Activated naive CD8-positive, alpha-beta T cell (primary cell): ENCODE results near the gene TSTD2.

Experiments
- H3K27ac Mint-ChIP-seq: one replicate; pipeline ENCODE4 v1.8.0; 2021; ENCODE audit warnings: mixed read lengths
- H3K27me3 Mint-ChIP-seq: one replicate; pipeline ENCODE4 v1.8.0; 2021; ENCODE audit warnings: mixed read lengths
- H3K36me3 Mint-ChIP-seq: one replicate; pipeline ENCODE4 v1.8.0; 2021; ENCODE audit warnings: mixed read lengths
- H3K4me1 Mint-ChIP-seq: one replicate; pipeline ENCODE4 v1.8.0; 2021; ENCODE audit warnings: low read depth, mixed read lengths
- H3K4me3 Mint-ChIP-seq: one replicate; pipeline ENCODE4 v1.8.0; 2021; ENCODE audit warnings: mild to moderate bottlenecking, mixed read lengths
- H3K9me3 Mint-ChIP-seq: one replicate; pipeline ENCODE4 v1.8.0; 2021; ENCODE audit warnings: low read depth, mixed read lengths

TSTD2 gene

GRCh38 chr9:97632985-97633858 is at the start of gene TSTD2, which contains the start of gene NCBP1:
Gene TSTD2, minus strand, starts transcription at chr9:97633368. Its CDS starts 5,806 bp downstream, at chr9:97627562.
Gene NCBP1, plus strand, starts transcription at chr9:97633821. Its CDS starts 61 bp downstream, at chr9:97633882.
- Mint-ChIP-seq H3K4me1 (peaks cover 52% of the 10 kb centered on the region), H3K4me3 (peak within 1 kb of the TSS; percentile 98), H3K27me3 (no peaks in the 10 kb centered on the region), H3K9me3 (no peaks in the 10 kb centered on the region), H3K27ac (peak within 1 kb of the TSS; percentile 100), H3K36me3 (peaks cover 3% of the 10 kb centered on the region)

GRCh38 chr9:97682242-97682641 is 49.1 kb upstream of the TSTD2 start:
- H3K4me3 Mint-ChIP-seq, result no peak overlapping the region
- H3K27ac Mint-ChIP-seq, result peak overlapping the region; percentile 66
- H3K36me3 Mint-ChIP-seq, result peaks cover 8% of the 10 kb centered on the region
- peaks cover 8% of the 10 kb centered on the region for H3K4me1 Mint-ChIP-seq
- H3K9me3 Mint-ChIP-seq, result no peaks in the 10 kb centered on the region
- no peaks in the 10 kb centered on the region for H3K27me3 Mint-ChIP-seq

- H3K4me1 Mint-ChIP-seq, result peaks cover 9% of the 10 kb centered on the region
- H3K4me3 Mint-ChIP-seq, result no peak overlapping the region
- no peaks in the 10 kb centered on the region for H3K27me3 Mint-ChIP-seq
- H3K36me3 Mint-ChIP-seq, result peaks cover 4% of the 10 kb centered on the region
- no peaks in the 10 kb centered on the region for H3K9me3 Mint-ChIP-seq
- H3K27ac Mint-ChIP-seq, result peak overlapping the region; percentile 55
Observed at GRCh38 chr9:97675655-97676054, 42.5 kb upstream of the TSTD2 start.

- no peaks in the 10 kb centered on the region for H3K9me3 Mint-ChIP-seq
- H3K36me3 Mint-ChIP-seq, result peaks cover 4% of the 10 kb centered on the region
- no peaks in the 10 kb centered on the region for H3K27me3 Mint-ChIP-seq
- H3K27ac Mint-ChIP-seq, result peak overlapping the region; percentile 66
- no peak overlapping the region for H3K4me3 Mint-ChIP-seq
- H3K4me1 Mint-ChIP-seq, result peaks cover 4% of the 10 kb centered on the region
Observed at GRCh38 chr9:97673922-97674321, 40.8 kb upstream of the TSTD2 start.

DNA sequence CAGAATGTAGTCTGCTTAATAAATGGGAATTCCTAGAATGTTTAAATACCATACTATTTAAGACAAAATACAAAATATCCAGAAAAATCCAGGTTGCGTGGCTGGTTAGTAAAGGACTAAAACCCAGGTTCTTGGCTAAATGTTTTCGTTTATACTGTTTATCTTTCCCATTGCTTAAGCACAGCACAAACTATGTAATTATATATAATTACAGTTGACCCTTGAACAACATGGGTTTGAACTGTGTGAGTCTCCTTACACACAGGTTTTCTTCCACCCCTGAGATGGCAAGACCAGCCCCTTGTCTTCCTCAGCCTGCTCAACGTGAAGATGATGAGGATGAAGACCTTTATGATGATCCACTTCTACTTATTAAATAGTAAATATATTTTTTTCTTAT is 39.2 kb upstream of the TSTD2 start:
- no peak overlapping the region for H3K27ac Mint-ChIP-seq
- peaks cover 15% of the 10 kb centered on the region for H3K4me1 Mint-ChIP-seq
- no peak overlapping the region for H3K4me3 Mint-ChIP-seq
- peaks cover 8% of the 10 kb centered on the region for H3K36me3 Mint-ChIP-seq
- no peaks in the 10 kb centered on the region for H3K27me3 Mint-ChIP-seq
- no peaks in the 10 kb centered on the region for H3K9me3 Mint-ChIP-seq

DNA sequence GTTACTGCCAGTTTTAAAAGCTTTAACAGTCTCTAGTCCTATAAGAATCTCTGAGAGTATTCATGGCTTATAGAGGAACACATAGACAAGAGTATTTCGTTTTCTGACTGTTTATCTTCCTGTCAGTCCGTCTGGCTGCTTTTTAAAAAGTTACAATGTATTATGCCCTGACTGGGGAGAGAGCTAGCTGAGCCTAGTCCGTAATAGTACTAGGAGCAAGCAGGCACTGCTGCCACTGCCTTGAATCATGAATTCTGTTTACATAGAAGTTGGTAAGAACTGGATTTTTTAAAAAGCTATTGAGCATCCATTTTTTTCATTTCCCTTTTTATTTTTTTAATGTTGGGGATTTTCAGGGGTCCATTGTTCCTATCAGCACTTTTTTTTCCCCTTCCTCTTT is 37.4 kb upstream of the TSTD2 start:
- Mint-ChIP-seq H3K4me3 (no peak overlapping the region), H3K27me3 (no peaks in the 10 kb centered on the region), H3K9me3 (no peaks in the 10 kb centered on the region), H3K27ac (peak overlapping the region; percentile 54), H3K36me3 (peaks cover 11% of the 10 kb centered on the region), H3K4me1 (peaks cover 31% of the 10 kb centered on the region)

DNA sequence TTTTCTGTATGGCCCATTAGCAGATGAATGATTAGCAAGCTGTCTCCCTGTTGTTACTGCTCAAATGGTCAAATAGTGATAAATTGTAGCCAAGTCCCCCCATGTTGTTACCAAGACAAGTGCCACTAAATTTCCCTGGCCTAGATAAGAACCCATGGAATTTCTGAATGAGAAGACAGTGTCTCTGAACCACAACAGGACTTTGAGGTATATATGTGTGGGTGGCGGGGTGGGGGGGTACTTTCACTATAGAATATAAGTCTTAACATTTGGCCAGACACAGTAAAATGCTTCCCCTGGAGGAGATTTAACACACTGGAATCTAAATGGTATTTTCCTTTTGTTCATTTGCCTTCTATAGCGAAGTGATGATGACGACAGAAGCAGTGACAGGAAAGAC is 35.3 kb upstream of the TSTD2 start:
- no peak overlapping the region for H3K4me3 Mint-ChIP-seq
- H3K4me1 Mint-ChIP-seq, result peaks cover 35% of the 10 kb centered on the region
- H3K27ac Mint-ChIP-seq, result peak overlapping the region; percentile 83
- no peaks in the 10 kb centered on the region for H3K27me3 Mint-ChIP-seq
- H3K9me3 Mint-ChIP-seq, result no peaks in the 10 kb centered on the region
- H3K36me3 Mint-ChIP-seq, result peaks cover 12% of the 10 kb centered on the region

- Mint-ChIP-seq H3K4me3 (no peak overlapping the region), H3K9me3 (no peaks in the 10 kb centered on the region), H3K4me1 (peaks cover 35% of the 10 kb centered on the region), H3K36me3 (peaks cover 17% of the 10 kb centered on the region), H3K27me3 (no peaks in the 10 kb centered on the region), H3K27ac (peak overlapping the region; percentile 86)
Observed at GRCh38 chr9:97666907-97667686, 33.9 kb upstream of the TSTD2 start.

- Mint-ChIP-seq H3K27me3 (no peaks in the 10 kb centered on the region), H3K27ac (peak overlapping the region; percentile 86), H3K4me3 (no peak overlapping the region), H3K9me3 (no peaks in the 10 kb centered on the region), H3K36me3 (peaks cover 17% of the 10 kb centered on the region), H3K4me1 (peaks cover 35% of the 10 kb centered on the region)
Observed at GRCh38 chr9:97665742-97666141, 32.6 kb upstream of the TSTD2 start.

- peak overlapping the region; percentile 74 for H3K27ac Mint-ChIP-seq
- H3K4me1 Mint-ChIP-seq, result peaks cover 15% of the 10 kb centered on the region
- H3K36me3 Mint-ChIP-seq, result peaks cover 22% of the 10 kb centered on the region
- H3K27me3 Mint-ChIP-seq, result no peaks in the 10 kb centered on the region
- no peak overlapping the region for H3K4me3 Mint-ChIP-seq
- H3K9me3 Mint-ChIP-seq, result no peaks in the 10 kb centered on the region
Observed at GRCh38 chr9:97660847-97661246, 27.7 kb upstream of the TSTD2 start.

DNA sequence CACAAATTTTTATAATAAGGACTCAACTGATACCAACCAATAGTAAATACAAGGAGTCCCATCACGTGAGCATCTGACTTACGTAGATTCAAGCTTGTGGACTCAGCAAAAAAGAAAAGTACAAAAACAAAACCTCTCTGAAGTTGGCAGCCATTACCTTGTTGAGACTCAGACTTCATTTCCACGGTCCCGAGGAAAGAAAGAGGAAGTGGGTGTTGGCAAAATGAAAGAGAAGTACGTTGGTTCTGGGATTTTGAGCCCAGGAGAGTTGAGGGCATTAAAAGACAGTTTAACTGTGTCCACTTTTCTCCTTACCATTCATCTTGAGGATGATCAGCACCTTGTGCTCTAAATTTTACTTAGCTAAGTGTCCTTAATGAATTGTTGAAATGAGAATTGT is 27.2 kb upstream of the TSTD2 start:
- Mint-ChIP-seq H3K36me3 (peaks cover 25% of the 10 kb centered on the region), H3K4me3 (no peak overlapping the region), H3K27ac (peak overlapping the region; percentile 31), H3K27me3 (no peaks in the 10 kb centered on the region), H3K9me3 (no peaks in the 10 kb centered on the region), H3K4me1 (peaks cover 11% of the 10 kb centered on the region)

DNA sequence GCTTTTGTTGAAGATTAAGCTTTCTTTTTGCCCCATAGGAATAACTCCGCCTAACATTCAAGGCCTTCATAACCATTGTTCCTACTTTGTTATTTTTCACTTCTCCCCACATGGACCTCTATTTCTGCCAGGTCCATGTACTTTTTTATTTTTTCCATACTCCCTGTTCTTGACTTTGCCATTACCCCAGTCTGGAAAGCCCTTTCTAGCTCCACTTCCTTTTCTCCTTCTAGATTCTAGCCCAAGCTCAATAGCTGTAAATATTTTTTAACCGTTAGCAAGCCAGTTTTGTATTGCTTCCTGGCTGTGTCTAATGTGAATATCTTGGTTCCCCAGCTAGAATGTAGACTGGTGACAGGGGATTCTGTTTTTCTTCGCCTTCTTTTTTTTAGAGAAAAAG is 26.6 kb upstream of the TSTD2 start:
- Mint-ChIP-seq H3K27me3 (no peaks in the 10 kb centered on the region), H3K36me3 (peaks cover 25% of the 10 kb centered on the region), H3K27ac (peak overlapping the region; percentile 29), H3K4me3 (no peak overlapping the region), H3K9me3 (no peaks in the 10 kb centered on the region), H3K4me1 (peaks cover 8% of the 10 kb centered on the region)

- peaks cover 24% of the 10 kb centered on the region for H3K36me3 Mint-ChIP-seq
- H3K9me3 Mint-ChIP-seq, result no peaks in the 10 kb centered on the region
- peak overlapping the region; percentile 66 for H3K27ac Mint-ChIP-seq
- no peaks in the 10 kb centered on the region for H3K27me3 Mint-ChIP-seq
- H3K4me3 Mint-ChIP-seq, result no peak overlapping the region
- H3K4me1 Mint-ChIP-seq, result peaks cover 5% of the 10 kb centered on the region
Observed at GRCh38 chr9:97658707-97659106, 25.5 kb upstream of the TSTD2 start.

- Mint-ChIP-seq H3K9me3 (no peaks in the 10 kb centered on the region), H3K4me1 (peaks cover 5% of the 10 kb centered on the region), H3K27ac (peak overlapping the region; percentile 41), H3K27me3 (no peaks in the 10 kb centered on the region), H3K36me3 (peaks cover 16% of the 10 kb centered on the region), H3K4me3 (no peak overlapping the region)
Observed at GRCh38 chr9:97651646-97652045, 18.5 kb upstream of the TSTD2 start.

GRCh38 chr9:97647996-97648395 is 14.8 kb upstream of the TSTD2 start:
- Mint-ChIP-seq H3K4me1 (peaks cover 10% of the 10 kb centered on the region), H3K27me3 (no peaks in the 10 kb centered on the region), H3K9me3 (no peaks in the 10 kb centered on the region)

More at GRCh38 chr9:97647996-97648395, 14.8 kb upstream of the TSTD2 start:
- peak overlapping the region; percentile 47 for H3K27ac Mint-ChIP-seq
- H3K4me3 Mint-ChIP-seq, result no peak overlapping the region
- H3K36me3 Mint-ChIP-seq, result peaks cover 11% of the 10 kb centered on the region
